ENCODE measurements around the gene PLEKHG7.
A peak's percentile ranks its signal among the peaks of the same experiment; 100 is the strongest.

The PLEKHG7 gene

DNA sequence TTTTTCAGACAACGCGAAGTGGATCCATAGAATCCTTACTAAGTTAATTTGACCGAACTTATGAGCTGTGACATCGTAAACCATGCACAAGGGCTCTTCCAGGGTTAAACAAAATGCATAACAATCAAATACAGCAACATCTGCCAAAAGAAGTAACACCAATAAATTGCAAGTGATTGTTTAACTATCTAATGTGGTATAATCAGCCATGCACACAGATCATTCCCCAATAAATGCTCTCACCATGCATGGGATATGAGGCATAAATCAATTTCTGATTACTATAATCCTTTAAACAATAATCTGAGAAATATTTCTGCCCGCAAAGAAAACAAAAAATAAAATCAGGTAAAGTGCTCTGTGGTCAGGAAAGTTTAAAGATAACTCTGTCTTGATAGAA, 7.7 kb upstream of the PLEKHG7 start:
- Mint-ChIP-seq H3K4me3 (no peak overlapping the region), H3K4me1 (no peaks in the 10 kb centered on the region), H3K9me3 (peaks cover 3% of the 10 kb centered on the region), H3K36me3 (no peaks in the 10 kb centered on the region), H3K27ac (no peak overlapping the region)
- DNase-seq (ENCODE audit: low spot score in 2 of 2) = no peak
- no peak for ATAC-seq

- Mint-ChIP-seq H3K9me3 (peaks cover 3% of the 10 kb centered on the region), H3K4me3 (no peak overlapping the region), H3K36me3 (no peaks in the 10 kb centered on the region), H3K4me1 (no peaks in the 10 kb centered on the region), H3K27ac (no peak overlapping the region)
- DNase-seq (ENCODE audit: low spot score in 2 of 2) (no peak), ATAC-seq (no peak)
These were observed 7.2 kb upstream of the PLEKHG7 start for GRCh38 chr12:92695577-92695976.

DNA sequence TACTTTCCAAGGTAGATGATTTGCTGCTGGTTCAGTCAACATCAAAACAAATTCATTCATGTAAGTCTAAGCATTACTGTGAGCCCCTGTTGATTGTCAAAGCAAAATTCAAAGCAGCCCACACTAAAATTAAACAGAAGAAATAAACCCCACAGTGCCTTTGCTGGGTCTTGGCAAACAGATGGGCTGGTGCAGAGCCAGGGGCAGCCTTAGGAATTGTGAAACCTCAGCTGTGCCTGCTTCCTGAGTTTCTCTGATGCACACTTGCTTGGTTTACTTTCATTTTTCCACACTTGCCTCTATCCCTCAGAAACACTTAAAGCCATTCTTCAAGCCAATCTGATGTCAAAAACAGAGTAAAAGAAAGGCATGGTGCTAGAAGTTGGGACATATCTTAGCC, 6.6 kb upstream of the PLEKHG7 start:
- DNase-seq (ENCODE audit: low spot score in 2 of 2) = no peak
- H3K4me1 Mint-ChIP-seq = no peaks in the 10 kb centered on the region
- H3K4me3 Mint-ChIP-seq = no peak overlapping the region
- no peaks in the 10 kb centered on the region for H3K36me3 Mint-ChIP-seq
- H3K9me3 Mint-ChIP-seq = peaks cover 3% of the 10 kb centered on the region
- no peak overlapping the region for H3K27ac Mint-ChIP-seq
- no peak for ATAC-seq

DNA sequence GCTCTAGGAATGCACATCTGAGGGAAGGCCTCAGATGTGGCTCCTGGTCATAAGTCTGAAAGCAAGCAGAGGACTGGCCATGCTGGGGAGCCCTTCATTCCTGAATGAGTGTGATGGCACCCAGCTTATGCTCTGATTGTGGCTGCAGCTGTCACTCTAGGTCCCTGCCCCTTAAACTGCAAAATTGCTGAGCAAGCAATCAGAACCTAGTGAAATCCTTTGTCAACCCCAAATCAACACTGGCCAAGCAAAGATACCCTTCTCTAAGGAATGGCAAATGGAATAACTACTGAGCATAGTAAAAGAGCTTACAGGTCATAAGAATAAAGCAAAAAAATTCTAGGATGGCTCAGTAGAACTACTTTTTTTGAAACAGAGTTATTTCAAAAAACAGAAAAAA, 4.3 kb upstream of the PLEKHG7 start:
- H3K27ac Mint-ChIP-seq = no peak overlapping the region
- no peak for DNase-seq (ENCODE audit: low spot score in 2 of 2)
- no peaks in the 10 kb centered on the region for H3K4me1 Mint-ChIP-seq
- no peak for ATAC-seq
- no peaks in the 10 kb centered on the region for H3K36me3 Mint-ChIP-seq
- no peak overlapping the region for H3K4me3 Mint-ChIP-seq
- H3K9me3 Mint-ChIP-seq = peaks cover 3% of the 10 kb centered on the region

DNA sequence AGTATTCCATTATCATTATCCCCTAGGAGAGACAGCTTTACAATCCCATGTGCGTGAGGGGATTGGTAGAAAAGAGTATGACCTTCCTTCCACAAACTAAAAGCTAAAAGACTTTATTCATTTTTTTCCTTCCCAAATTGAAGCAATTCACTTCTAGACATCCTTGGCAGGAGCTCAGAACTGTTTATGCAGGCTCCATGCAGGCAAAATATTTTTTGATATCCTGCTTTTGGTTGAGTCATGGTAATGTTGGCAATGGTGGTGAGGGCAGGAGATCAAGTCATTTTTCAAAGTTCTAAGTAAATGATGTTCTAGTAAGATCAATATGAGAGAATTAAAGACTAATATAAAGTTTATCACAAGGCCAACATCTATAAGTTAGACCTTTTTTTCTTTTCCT, 1.3 kb upstream of the PLEKHG7 start:
- Mint-ChIP-seq H3K27ac (no peak overlapping the region), H3K4me3 (no peak overlapping the region), H3K4me1 (no peaks in the 10 kb centered on the region), H3K9me3 (peaks cover 3% of the 10 kb centered on the region), H3K36me3 (no peaks in the 10 kb centered on the region)
- no peak for ATAC-seq
- DNase-seq (ENCODE audit: low spot score in 2 of 2) = no peak

DNA sequence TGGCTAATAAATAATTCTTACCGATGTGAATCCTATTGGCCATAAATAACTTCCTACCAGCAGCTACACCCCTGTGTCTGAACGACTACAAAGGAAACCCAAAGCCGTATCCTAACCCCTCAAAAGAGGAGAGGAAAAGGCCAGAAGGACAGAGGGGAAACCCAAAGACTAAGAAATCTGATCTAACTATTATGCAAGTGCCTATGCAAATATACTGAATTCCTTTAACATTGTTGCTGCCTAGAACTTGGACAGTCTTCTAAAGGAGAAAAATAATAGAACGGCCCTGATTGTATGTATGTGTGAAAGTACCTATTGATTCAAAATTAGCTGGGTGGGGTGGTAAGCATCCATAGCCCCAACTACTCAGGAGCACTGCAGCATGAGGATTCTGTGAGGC, 997 bp downstream of the PLEKHG7 start:
- H3K4me1 Mint-ChIP-seq = no peaks in the 10 kb centered on the region

GRCh38 chr12:92706594-92706993, 3.8 kb downstream of the PLEKHG7 start:
- no peaks in the 10 kb centered on the region for H3K9me3 Mint-ChIP-seq
- H3K36me3 Mint-ChIP-seq = no peaks in the 10 kb centered on the region
- H3K27ac Mint-ChIP-seq = no peak overlapping the region
- ATAC-seq (no peak), DNase-seq (ENCODE audit: low spot score in 2 of 2) (no peak)
- no peak overlapping the region for H3K4me3 Mint-ChIP-seq
- H3K4me1 Mint-ChIP-seq = no peaks in the 10 kb centered on the region

More for the DNA sequence above, 997 bp downstream of the PLEKHG7 start:
- Mint-ChIP-seq H3K4me3 (no peak overlapping the region), H3K36me3 (no peaks in the 10 kb centered on the region), H3K9me3 (no peaks in the 10 kb centered on the region), H3K27ac (no peak overlapping the region)
- no peak for ATAC-seq
- no peak for DNase-seq (ENCODE audit: low spot score in 2 of 2)

- Mint-ChIP-seq H3K9me3 (no peaks in the 10 kb centered on the region), H3K27ac (no peak overlapping the region), H3K36me3 (no peaks in the 10 kb centered on the region), H3K4me1 (no peaks in the 10 kb centered on the region), H3K4me3 (no peak overlapping the region)
- no peak for ATAC-seq
- no peak for DNase-seq (ENCODE audit: low spot score in 2 of 2)
These were observed 5.1 kb downstream of the PLEKHG7 start for GRCh38 chr12:92707926-92708325.

GRCh38 chr12:92715625-92716024, 12.8 kb downstream of the PLEKHG7 start:
- no peak overlapping the region for H3K27ac Mint-ChIP-seq
- H3K36me3 Mint-ChIP-seq = no peaks in the 10 kb centered on the region
- no peaks in the 10 kb centered on the region for H3K9me3 Mint-ChIP-seq
- ATAC-seq (no peak), DNase-seq (ENCODE audit: low spot score in 2 of 2) (no peak)
- H3K4me1 Mint-ChIP-seq = no peaks in the 10 kb centered on the region
- H3K4me3 Mint-ChIP-seq = no peak overlapping the region

GRCh38 chr12:92717202-92717601, 14.4 kb downstream of the PLEKHG7 start:
- no peak for ATAC-seq

GRCh38 chr12:92718483-92718990, 15.7 kb downstream of the PLEKHG7 start:
- ATAC-seq = no peak
- Mint-ChIP-seq H3K27ac (no peak overlapping the region), H3K4me3 (no peak overlapping the region), H3K36me3 (no peaks in the 10 kb centered on the region), H3K4me1 (no peaks in the 10 kb centered on the region), H3K9me3 (no peaks in the 10 kb centered on the region)
- no peak for DNase-seq (ENCODE audit: low spot score in 2 of 2)

More at GRCh38 chr12:92717202-92717601, 14.4 kb downstream of the PLEKHG7 start:
- DNase-seq (ENCODE audit: low spot score in 2 of 2) = peak in 1 of 2 donors; percentile 43
- no peaks in the 10 kb centered on the region for H3K36me3 Mint-ChIP-seq
- H3K27ac Mint-ChIP-seq = no peak overlapping the region
- no peaks in the 10 kb centered on the region for H3K4me1 Mint-ChIP-seq
- no peaks in the 10 kb centered on the region for H3K9me3 Mint-ChIP-seq
- no peak overlapping the region for H3K4me3 Mint-ChIP-seq

GRCh38 chr12:92719674-92720073, 16.9 kb downstream of the PLEKHG7 start:
- H3K27ac Mint-ChIP-seq = no peak overlapping the region
- H3K36me3 Mint-ChIP-seq = no peaks in the 10 kb centered on the region
- no peak for DNase-seq (ENCODE audit: low spot score in 2 of 2)
- peaks cover 3% of the 10 kb centered on the region for H3K9me3 Mint-ChIP-seq
- no peak for ATAC-seq
- no peaks in the 10 kb centered on the region for H3K4me1 Mint-ChIP-seq
- H3K4me3 Mint-ChIP-seq = no peak overlapping the region

DNA sequence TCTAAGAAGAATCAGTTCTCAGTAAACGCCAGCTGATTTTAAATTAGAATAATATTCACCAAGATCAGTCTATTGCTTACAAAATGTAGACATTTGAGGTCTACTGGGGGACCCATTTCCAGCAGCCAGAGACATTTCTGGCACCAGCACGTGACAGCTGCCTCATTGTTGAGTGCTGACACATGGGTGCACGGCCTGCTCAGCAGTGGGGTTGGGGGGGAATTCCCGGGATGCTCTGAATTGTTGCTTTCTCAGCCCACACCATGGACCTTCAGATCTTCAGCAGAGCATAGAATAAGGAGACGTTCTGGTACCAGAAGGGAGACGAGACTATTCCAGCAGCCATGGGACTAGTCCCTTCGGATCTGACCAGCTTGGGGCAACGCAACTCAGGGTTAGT, 18.3 kb downstream of the PLEKHG7 start:
- DNase-seq (ENCODE audit: low spot score in 2 of 2) = no peak
- no peak overlapping the region for H3K4me3 Mint-ChIP-seq
- H3K27ac Mint-ChIP-seq = no peak overlapping the region
- no peaks in the 10 kb centered on the region for H3K4me1 Mint-ChIP-seq
- ATAC-seq = no peak
- peaks cover 9% of the 10 kb centered on the region for H3K9me3 Mint-ChIP-seq
- no peaks in the 10 kb centered on the region for H3K36me3 Mint-ChIP-seq

GRCh38 chr12:92721656-92722055, 18.9 kb downstream of the PLEKHG7 start:
- H3K9me3 Mint-ChIP-seq = peaks cover 9% of the 10 kb centered on the region
- H3K4me1 Mint-ChIP-seq = peaks cover 3% of the 10 kb centered on the region
- H3K4me3 Mint-ChIP-seq = no peak overlapping the region
- no peak for DNase-seq (ENCODE audit: low spot score in 2 of 2)
- no peak for ATAC-seq
- H3K36me3 Mint-ChIP-seq = no peaks in the 10 kb centered on the region
- H3K27ac Mint-ChIP-seq = no peak overlapping the region

DNA sequence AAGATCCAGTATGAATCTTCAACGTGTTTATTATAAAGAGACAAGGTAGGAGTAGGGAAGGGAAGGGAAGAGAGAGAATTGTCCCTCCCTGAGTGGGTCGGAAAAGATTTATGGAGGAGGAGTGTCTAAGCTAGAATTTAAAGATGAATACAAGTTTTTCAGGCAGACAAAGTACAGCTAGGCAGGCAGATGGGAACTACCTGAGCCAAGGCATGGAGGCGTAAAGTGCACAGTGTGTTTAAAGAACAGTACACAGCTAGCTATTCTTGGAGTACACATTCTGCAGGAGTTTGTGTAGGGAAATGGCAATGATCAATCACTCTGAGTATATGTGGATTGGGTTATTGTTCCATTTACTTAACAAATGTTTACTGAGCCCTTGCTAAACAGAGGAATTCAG, 20.1 kb downstream of the PLEKHG7 start:
- H3K4me1 Mint-ChIP-seq = peaks cover 10% of the 10 kb centered on the region
- H3K4me3 Mint-ChIP-seq = no peak overlapping the region
- ATAC-seq (no peak), DNase-seq (ENCODE audit: low spot score in 2 of 2) (no peak)
- H3K9me3 Mint-ChIP-seq = peaks cover 9% of the 10 kb centered on the region
- H3K27ac Mint-ChIP-seq = no peak overlapping the region
- H3K36me3 Mint-ChIP-seq = no peaks in the 10 kb centered on the region

DNA sequence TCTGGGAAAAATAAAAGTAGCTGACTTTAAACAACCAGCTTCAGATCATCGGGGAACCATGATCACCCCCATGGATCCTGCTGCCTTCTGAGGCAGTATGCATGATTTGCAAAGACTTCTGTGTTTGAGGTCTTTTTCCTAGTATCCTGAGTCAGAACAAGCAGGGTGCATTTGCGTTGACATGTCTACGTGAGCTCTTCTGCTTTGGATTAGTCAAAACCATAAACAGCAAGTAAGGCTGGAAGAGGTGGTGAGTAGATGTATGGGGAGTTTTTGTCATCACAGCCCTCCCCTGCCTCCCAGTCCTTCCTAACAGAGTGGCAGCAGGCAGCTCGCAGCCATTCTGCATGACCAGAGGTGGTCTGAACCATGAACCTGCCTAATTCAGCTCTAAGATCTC, 24.1 kb downstream of the PLEKHG7 start:
- Mint-ChIP-seq H3K36me3 (no peaks in the 10 kb centered on the region), H3K9me3 (peaks cover 9% of the 10 kb centered on the region), H3K4me1 (peaks cover 10% of the 10 kb centered on the region), H3K4me3 (no peak overlapping the region), H3K27ac (no peak overlapping the region)
- no peak for DNase-seq (ENCODE audit: low spot score in 2 of 2)
- ATAC-seq = peak; percentile 93

DNA sequence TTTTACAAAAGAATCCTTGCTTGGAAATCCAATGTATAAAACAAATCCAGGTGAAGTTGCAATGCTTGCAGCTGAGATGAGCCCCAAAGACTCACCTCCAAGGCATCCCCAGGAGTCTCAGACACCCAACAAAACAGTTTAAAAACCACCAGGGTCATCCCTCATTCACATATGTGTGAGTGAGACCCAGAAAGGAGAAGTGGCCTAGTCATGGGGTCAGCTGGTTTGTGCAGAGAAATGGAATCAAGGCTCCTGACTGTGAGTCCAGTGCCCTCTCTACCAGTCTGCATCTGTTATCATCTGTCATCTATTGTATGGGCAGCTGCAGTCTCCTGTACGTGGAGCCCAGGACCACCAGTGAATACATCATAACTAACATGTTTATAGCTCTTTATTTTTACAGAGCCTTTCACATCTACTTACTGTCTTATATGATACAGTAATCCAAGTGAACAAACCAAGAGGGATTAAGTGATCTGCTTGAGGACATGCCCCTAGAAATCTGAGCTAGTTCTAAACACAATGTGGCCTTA, 27.1 kb downstream of the PLEKHG7 start:
- DNase-seq (ENCODE audit: low spot score in 2 of 2) (no peak), ATAC-seq (no peak)
- Mint-ChIP-seq H3K36me3 (no peaks in the 10 kb centered on the region), H3K27ac (no peak overlapping the region), H3K9me3 (peaks cover 4% of the 10 kb centered on the region), H3K4me3 (no peak overlapping the region), H3K4me1 (peaks cover 10% of the 10 kb centered on the region)
